ENCODE results near the gene TTC38.
"Not testable (repeated sequence)": the region's sequence is repeated elsewhere in the genome, so short reads cannot be mapped to it uniquely, and the experiment has no call there.

The TTC38 gene

DNA sequence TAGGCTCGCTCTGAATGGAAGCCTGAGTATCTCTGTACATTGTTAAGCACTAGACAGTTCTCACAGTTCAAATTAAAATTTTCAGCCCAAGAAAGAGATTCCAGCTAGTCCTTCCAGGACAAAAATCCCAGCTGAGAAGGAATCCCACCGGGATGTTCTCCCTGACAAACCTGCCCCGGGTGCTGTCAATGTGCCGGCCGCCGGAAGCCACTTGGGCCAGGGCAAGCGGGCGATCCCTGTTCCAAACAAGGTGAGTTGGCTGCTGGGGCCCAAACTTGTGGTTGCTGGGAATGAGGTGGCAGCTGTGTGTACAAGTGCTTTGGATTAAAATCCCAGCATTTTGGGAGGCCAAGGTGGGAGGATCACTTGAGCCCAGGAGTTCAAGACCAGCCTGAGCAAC is 44.2 kb downstream of the TTC38 start:
- Mint-ChIP-seq H3K27ac (no peak overlapping the region), H3K27me3 (ENCODE audit: low read depth, poor library complexity) (peaks cover 3% of the 10 kb centered on the region), H3K9me3 (no peaks in the 10 kb centered on the region), H3K36me3 (ENCODE audit: low read depth) (peaks cover 47% of the 10 kb centered on the region), H3K4me3 (no peak overlapping the region), H3K4me1 (no peaks in the 10 kb centered on the region)
- DNase-seq: no peak
- TF ChIP-seq, protein P1, sequence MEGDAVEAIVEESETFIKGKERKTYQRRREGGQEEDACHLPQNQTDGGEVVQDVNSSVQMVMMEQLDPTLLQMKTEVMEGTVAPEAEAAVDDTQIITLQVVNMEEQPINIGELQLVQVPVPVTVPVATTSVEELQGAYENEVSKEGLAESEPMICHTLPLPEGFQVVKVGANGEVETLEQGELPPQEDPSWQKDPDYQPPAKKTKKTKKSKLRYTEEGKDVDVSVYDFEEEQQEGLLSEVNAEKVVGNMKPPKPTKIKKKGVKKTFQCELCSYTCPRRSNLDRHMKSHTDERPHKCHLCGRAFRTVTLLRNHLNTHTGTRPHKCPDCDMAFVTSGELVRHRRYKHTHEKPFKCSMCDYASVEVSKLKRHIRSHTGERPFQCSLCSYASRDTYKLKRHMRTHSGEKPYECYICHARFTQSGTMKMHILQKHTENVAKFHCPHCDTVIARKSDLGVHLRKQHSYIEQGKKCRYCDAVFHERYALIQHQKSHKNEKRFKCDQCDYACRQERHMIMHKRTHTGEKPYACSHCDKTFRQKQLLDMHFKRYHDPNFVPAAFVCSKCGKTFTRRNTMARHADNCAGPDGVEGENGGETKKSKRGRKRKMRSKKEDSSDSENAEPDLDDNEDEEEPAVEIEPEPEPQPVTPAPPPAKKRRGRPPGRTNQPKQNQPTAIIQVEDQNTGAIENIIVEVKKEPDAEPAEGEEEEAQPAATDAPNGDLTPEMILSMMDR (IDR thresholded peaks at IDR 0.05): no peak

DNA sequence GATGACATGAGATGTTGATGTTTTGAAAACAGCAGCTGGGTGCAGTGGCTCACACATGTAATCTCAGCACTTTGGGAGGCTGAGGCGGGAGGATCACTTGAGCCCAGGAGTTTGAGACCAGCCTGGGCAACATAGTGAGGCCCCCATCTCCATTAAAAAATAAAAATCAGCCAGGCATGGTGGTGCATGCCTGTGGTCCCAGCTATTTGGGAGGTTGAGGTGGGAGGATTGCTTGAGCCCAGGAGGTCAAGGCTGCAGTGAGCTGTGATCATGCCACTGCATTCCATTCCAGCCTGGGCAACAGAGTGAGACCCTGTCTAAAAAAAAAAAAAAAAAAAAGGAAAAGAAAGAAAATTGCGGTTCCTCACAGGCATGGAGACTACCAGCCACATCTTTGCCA is 45.0 kb downstream of the TTC38 start:
- H3K36me3 Mint-ChIP-seq (ENCODE audit: low read depth): peaks cover 51% of the 10 kb centered on the region
- H3K4me1 Mint-ChIP-seq, H3K27ac Mint-ChIP-seq: not testable (repeated sequence)

DNA sequence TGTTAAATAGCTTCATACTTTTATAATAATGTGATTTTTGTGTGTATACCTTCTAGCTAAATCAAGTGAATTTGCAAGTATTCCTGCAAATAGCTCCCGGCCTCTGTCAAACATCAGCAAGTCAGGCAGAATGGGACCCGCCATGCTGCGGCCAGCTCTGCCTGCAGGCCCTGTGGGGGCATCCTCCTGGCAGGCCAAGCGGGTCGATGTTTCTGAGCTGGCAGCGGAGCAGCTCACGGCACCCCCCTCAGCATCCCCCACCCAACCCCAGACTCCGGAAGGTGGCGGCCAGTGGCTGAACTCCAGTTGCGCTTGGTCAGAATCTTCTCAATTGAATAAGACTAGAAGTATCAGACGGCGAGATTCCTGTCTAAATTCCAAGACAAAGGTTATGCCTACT is 48.2 kb downstream of the TTC38 start:
- Mint-ChIP-seq H3K9me3 (no peaks in the 10 kb centered on the region), H3K4me3 (no peak overlapping the region), H3K36me3 (ENCODE audit: low read depth) (peaks cover 47% of the 10 kb centered on the region), H3K27me3 (ENCODE audit: low read depth, poor library complexity) (peaks cover 3% of the 10 kb centered on the region), H3K4me1 (no peaks in the 10 kb centered on the region), H3K27ac (no peak overlapping the region)
- no peak for DNase-seq
- TF ChIP-seq, protein P1 (IDR thresholded peaks at IDR 0.05): no peak

More for the DNA sequence above, 45.0 kb downstream of the TTC38 start:
- not testable (repeated sequence) for H3K9me3 Mint-ChIP-seq; DNase-seq; H3K4me3 Mint-ChIP-seq; H3K27me3 Mint-ChIP-seq (ENCODE audit: low read depth, poor library complexity)

DNA sequence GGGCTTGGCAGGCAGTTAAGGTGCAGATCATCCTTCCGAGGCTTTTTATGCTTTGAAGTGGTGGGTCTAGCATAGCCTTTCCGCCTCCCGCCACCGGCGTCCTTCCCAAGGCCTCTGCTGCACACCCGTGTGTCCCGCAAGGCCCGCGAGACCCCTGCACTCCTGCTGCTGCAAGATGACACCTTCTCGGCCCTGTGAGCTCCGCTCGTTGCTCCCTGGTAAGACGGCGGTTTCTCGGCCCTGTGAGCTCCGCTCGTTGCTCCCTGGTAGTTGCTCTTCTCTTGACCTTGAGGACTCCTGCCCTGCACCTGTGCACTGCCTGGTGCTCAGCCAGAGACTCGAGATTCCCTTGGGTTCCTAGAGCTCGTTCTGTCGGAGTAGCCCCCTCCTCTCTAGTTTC is 49.8 kb downstream of the TTC38 start:
- Mint-ChIP-seq H3K27me3 (ENCODE audit: low read depth, poor library complexity) (no peaks in the 10 kb centered on the region), H3K27ac (peak overlapping the region; percentile 34), H3K4me3 (no peak overlapping the region), H3K4me1 (no peaks in the 10 kb centered on the region), H3K9me3 (no peaks in the 10 kb centered on the region), H3K36me3 (ENCODE audit: low read depth) (peaks cover 55% of the 10 kb centered on the region)
- TF ChIP-seq, protein P1 (IDR thresholded peaks at IDR 0.05): no peak
- DNase-seq: no peak

DNA sequence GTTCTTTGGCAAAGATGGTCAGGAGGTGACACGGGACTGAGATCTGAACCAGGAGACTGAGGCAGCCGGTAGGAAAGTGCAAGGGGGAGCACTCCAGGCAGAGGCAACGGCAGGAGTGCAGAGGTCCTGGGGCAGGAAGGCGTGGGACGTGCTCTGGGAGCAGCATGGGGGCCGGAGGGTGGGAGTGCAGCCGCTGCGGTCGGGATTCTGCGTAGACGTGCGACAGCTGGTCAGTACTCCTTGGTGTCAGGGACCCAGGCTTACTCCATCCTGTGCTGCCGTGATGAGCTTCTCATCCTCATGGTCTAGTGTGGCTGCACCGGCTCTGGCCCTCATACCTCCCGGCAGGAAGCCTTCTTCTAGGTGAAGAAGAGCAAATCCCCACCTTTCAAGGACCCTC is 50.8 kb downstream of the TTC38 start:
- H3K4me3 Mint-ChIP-seq: no peak overlapping the region
- no peaks in the 10 kb centered on the region for H3K9me3 Mint-ChIP-seq
- peaks cover 62% of the 10 kb centered on the region for H3K36me3 Mint-ChIP-seq (ENCODE audit: low read depth)
- H3K27ac Mint-ChIP-seq: no peak overlapping the region
- no peaks in the 10 kb centered on the region for H3K4me1 Mint-ChIP-seq
- no peaks in the 10 kb centered on the region for H3K27me3 Mint-ChIP-seq (ENCODE audit: low read depth, poor library complexity)
- TF ChIP-seq, protein P1 (IDR thresholded peaks at IDR 0.05): no peak
- DNase-seq: no peak

DNA sequence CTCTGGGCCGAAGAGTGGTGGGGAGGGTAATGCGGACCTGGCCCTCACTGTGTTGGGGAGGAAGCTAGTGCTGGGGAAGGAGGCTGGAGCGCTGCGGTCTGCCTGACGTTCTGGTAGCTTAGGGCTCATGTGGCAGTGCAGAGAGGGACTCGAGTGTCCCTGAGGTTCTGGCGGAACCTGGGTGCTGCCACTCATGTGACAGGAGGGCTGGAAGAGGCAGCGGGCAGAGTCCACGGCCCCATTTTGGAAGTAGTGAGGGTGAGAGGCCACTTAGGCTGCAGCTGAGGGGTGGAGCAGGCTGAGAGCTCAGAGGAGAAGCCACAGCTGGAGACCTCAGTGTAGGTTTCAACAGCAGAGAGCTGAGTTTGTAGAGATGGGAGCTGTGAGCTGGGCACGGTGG is 51.5 kb downstream of the TTC38 start:
- TF ChIP-seq, protein P1 (IDR thresholded peaks at IDR 0.05): no peak
- H3K27me3 Mint-ChIP-seq (ENCODE audit: low read depth, poor library complexity): no peaks in the 10 kb centered on the region
- peak overlapping the region; percentile 78 for H3K27ac Mint-ChIP-seq
- H3K4me1 Mint-ChIP-seq: no peaks in the 10 kb centered on the region
- no peak for DNase-seq
- H3K4me3 Mint-ChIP-seq: no peak overlapping the region
- peaks cover 68% of the 10 kb centered on the region for H3K36me3 Mint-ChIP-seq (ENCODE audit: low read depth)
- no peaks in the 10 kb centered on the region for H3K9me3 Mint-ChIP-seq
